ENCODE data around the gene CACNG4. TPM values are rescaled to one million over a fixed set of nuclear protein-coding genes. Genes with fewer than 3 reads are reported as not detected.
A peak's percentile ranks its signal among the peaks of the same experiment; 100 is the strongest.

CACNG4 gene
- total RNA-seq, 1 experiment from 2014 or later = 46.3 TPM

DNA sequence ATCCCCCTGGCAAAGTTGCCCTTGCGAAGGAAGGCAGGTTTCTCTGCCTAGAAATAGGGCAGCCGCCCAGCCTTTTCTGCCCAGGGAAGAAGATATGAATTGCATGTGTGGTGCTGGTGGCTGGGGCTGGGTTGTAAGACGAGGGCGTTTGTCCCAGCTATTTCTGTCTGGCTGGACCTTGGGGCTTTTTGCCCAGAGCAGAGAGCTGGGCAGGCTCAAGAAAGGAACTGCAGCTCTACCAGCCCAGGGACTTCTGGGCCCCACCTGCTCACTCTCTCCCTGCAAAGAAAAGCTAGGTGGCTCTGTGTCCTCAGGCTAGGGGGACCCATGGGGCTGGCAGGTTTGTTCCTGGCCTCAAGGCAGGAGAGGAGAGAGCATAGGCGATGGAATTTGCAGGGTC, 80.4 kb downstream of the CACNG4 start:
- Histone ChIP-seq H3F3A (ENCODE audit: insufficient read depth, low read depth) (no peaks in the 10 kb centered on the region), H3K27me3 (ENCODE audit: insufficient read depth, low read depth) (no peaks in the 10 kb centered on the region), H3K27ac (no peak overlapping the region), H3K36me3 (ENCODE audit: low read depth) (no peaks in the 10 kb centered on the region), H2AFZ (no peak overlapping the region), H3K4me1 (replicated peaks; ENCODE audit: insufficient read depth) (no peaks in the 10 kb centered on the region), H3K9me3 (ENCODE audit: insufficient read depth, low read depth) (peaks cover 14% of the 10 kb centered on the region), H3K79me2 (ENCODE audit: low read depth) (no peaks in the 10 kb centered on the region), H3K9me2 (ENCODE audit: insufficient read depth) (no peaks in the 10 kb centered on the region), H3K4me2 (no peak overlapping the region), H3K4me3 (no peak overlapping the region), H4K20me1 (ENCODE audit: insufficient read depth) (no peaks in the 10 kb centered on the region)
- intact Hi-C loops (cut with micrococcal nuclease; ENCODE audit: unreplicated experiment) = no loop called here
- BruUV-seq (replicated peaks) = no TSS peak
- POLR2A ChIA-PET (ENCODE audit: unreplicated experiment) = no interaction called here
- TF ChIP-seq EZH2 (IDR thresholded peaks at IDR 0.05; ENCODE audit: low read depth) (no peak), CTCF (conservative IDR thresholded peaks at IDR 0.05) (no peak)
- DNase-seq = no peak
- CTCF ChIA-PET = no interaction called here

GRCh38 chr17:67046398-67046797, 81.9 kb downstream of the CACNG4 start:
- Histone ChIP-seq H2AFZ (no peak overlapping the region), H3K4me1 (replicated peaks; ENCODE audit: insufficient read depth) (no peaks in the 10 kb centered on the region), H3K9me2 (ENCODE audit: insufficient read depth) (no peaks in the 10 kb centered on the region), H3K27me3 (ENCODE audit: insufficient read depth, low read depth) (no peaks in the 10 kb centered on the region), H3K27ac (no peak overlapping the region), H3K36me3 (ENCODE audit: low read depth) (no peaks in the 10 kb centered on the region), H3K4me2 (0 out of 2 replicates have a peak overlapping the region, but pooled peaks have one; percentile 42), H3F3A (ENCODE audit: insufficient read depth, low read depth) (no peaks in the 10 kb centered on the region), H3K9me3 (ENCODE audit: insufficient read depth, low read depth) (peaks cover 14% of the 10 kb centered on the region), H3K79me2 (ENCODE audit: low read depth) (no peaks in the 10 kb centered on the region), H4K20me1 (ENCODE audit: insufficient read depth) (no peaks in the 10 kb centered on the region), H3K4me3 (no peak overlapping the region)
- ChIA-PET POLR2A (ENCODE audit: unreplicated experiment) (no interaction called here), CTCF (no interaction called here)
- TF ChIP-seq CTCF (conservative IDR thresholded peaks at IDR 0.05) = no peak
- TF ChIP-seq EZH2 (IDR thresholded peaks at IDR 0.05; ENCODE audit: low read depth) = no peak
- peak in 1 of 2 experiments; percentile 12 for DNase-seq
- BruUV-seq (replicated peaks) = no TSS peak
- intact Hi-C loops (cut with micrococcal nuclease; ENCODE audit: unreplicated experiment) = no loop called here

- TF ChIP-seq CTCF (conservative IDR thresholded peaks at IDR 0.05) (no peak), EZH2 (IDR thresholded peaks at IDR 0.05; ENCODE audit: low read depth) (no peak)
- ChIA-PET CTCF (no interaction called here), POLR2A (ENCODE audit: unreplicated experiment) (no interaction called here)
- Histone ChIP-seq H4K20me1 (ENCODE audit: insufficient read depth) (no peaks in the 10 kb centered on the region), H2AFZ (no peak overlapping the region), H3K4me1 (replicated peaks; ENCODE audit: insufficient read depth) (no peaks in the 10 kb centered on the region), H3K4me2 (no peak overlapping the region), H3K27ac (no peak overlapping the region), H3K9me2 (ENCODE audit: insufficient read depth) (no peaks in the 10 kb centered on the region), H3K79me2 (ENCODE audit: low read depth) (no peaks in the 10 kb centered on the region), H3F3A (ENCODE audit: insufficient read depth, low read depth) (no peaks in the 10 kb centered on the region), H3K9me3 (ENCODE audit: insufficient read depth, low read depth) (peaks cover 14% of the 10 kb centered on the region), H3K36me3 (ENCODE audit: low read depth) (no peaks in the 10 kb centered on the region), H3K27me3 (ENCODE audit: insufficient read depth, low read depth) (no peaks in the 10 kb centered on the region), H3K4me3 (no peak overlapping the region)
- intact Hi-C loops (cut with micrococcal nuclease; ENCODE audit: unreplicated experiment) = no loop called here
- DNase-seq = no peak
- BruUV-seq (replicated peaks) = no TSS peak
Measured at GRCh38 chr17:67047382-67047781, 82.9 kb downstream of the CACNG4 start.

Measured in PC-9 (cell line).